MCF 10A (cell line): Measurements from ENCODE around the gene SH3GL1. TPM values are rescaled to one million over a fixed set of nuclear protein-coding genes. Genes with fewer than 3 reads are reported as not detected.

Source experiments
- BruUV-seq: library from RNA; stranded (reverse); fragments of 400-500 nt; replicated peaks from 2 replicates; lab custom pipeline; 2021; lab: Mats Ljungman, UMichigan
- CTCF ChIA-PET: fragments of 300-600 bp; sonication (Branson Sonifier 250); formaldehyde crosslinking; extraction: SDS; loops from one replicate; lab custom pipeline; 2021; ENCODE audit warnings: antibody characterized with exemption, inconsistent platforms; lab: Yijun Ruan, JAX
- POLR2A ChIA-PET: fragments of 300-600, 350-650 bp; sonication (Branson Sonifier 250); formaldehyde crosslinking; extraction: SDS; loops from one replicate; lab custom pipeline; 2020; ENCODE audit warnings: antibody characterized with exemption, inconsistent platforms; lab: Yijun Ruan, JAX
- DNase-seq: peaks from one replicate; pipeline ENCODE4 v3.0.0-alpha.2; 2018; ENCODE audit not compliant: unreplicated experiment
- H3K27ac Mint-ChIP-seq: one replicate; pipeline ENCODE4 v1.8.0; 2022; ENCODE audit warnings: mild to moderate bottlenecking, low read depth, mixed read lengths; ENCODE audit not compliant: unreplicated experiment
- H3K27me3 Mint-ChIP-seq: one replicate; pipeline ENCODE4 v1.8.0; 2022; ENCODE audit warnings: mixed read lengths; ENCODE audit not compliant: insufficient read depth, unreplicated experiment
- H3K36me3 Mint-ChIP-seq: one replicate; pipeline ENCODE4 v1.8.0; 2022; ENCODE audit warnings: mild to moderate bottlenecking, moderate library complexity, mixed read lengths; ENCODE audit not compliant: insufficient read depth, unreplicated experiment
- H3K4me1 Mint-ChIP-seq: one replicate; pipeline ENCODE4 v1.8.0; 2022; ENCODE audit warnings: mixed read lengths; ENCODE audit not compliant: insufficient read depth, unreplicated experiment
- H3K4me3 Mint-ChIP-seq: one replicate; pipeline ENCODE4 v1.8.0; 2022; ENCODE audit warnings: mild to moderate bottlenecking, moderate library complexity, mixed read lengths; ENCODE audit not compliant: unreplicated experiment
- H3K9me3 Mint-ChIP-seq: one replicate; pipeline ENCODE4 v1.8.0; 2022; ENCODE audit warnings: mixed read lengths; ENCODE audit not compliant: unreplicated experiment
- intact Hi-C: fragments of 100-400 bp; cut with micrococcal nuclease; formaldehyde crosslinking; loops from 2 replicates; pipeline ENCODE4 v1.14.1; 2022
- total RNA-seq: library from RNA; stranded (reverse); gene quantifications from 2 replicates; pipeline ENCODE4 v1.2.3, GENCODE V29; 2022
- TF ChIP-seq, protein P1 (sequence below): fragments of 200-600 bp; IDR thresholded peaks from one replicate; pipeline ENCODE4 v1.8.0; 2022; ENCODE audit warnings: antibody characterized with exemption, mild to moderate bottlenecking; ENCODE audit not compliant: unreplicated experiment

SH3GL1 gene
- total RNA-seq, 1 experiment from 2014 or later = 106 TPM

DNA sequence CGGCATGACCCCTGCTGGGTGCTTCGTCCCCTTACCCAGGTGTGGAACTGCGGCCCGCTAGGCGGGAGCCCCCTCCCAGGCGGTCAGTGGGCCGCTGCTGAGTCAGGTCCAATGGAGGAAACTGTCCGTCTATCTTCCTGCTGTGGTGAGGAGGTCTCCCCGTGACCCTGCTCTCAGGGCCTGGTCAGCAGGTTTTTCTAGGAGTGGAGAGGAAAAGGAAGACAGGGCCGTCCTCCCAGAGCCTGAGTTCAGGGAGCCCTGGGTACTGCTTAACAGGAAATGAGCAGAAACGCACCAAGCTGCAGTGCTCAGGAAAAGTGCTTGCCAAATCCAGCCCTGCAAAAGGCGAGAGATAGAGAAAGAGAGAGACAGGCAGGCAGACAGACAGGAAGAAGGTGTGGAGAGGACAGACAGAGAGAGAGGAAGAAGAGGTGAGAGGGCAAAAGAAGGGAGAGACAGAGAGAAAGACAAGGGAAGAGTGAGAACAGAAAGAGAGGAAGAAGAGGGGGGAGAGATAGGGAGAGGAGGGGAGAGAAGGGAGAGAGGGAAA, 10.3 kb downstream of the SH3GL1 start:
- Mint-ChIP-seq H3K27me3 (no peaks in the 10 kb centered on the region), H3K9me3 (no peaks in the 10 kb centered on the region), H3K4me1 (peaks cover 49% of the 10 kb centered on the region), H3K4me3 (peak overlapping the region; percentile 28), H3K27ac (peak overlapping the region; percentile 93), H3K36me3 (peaks cover 41% of the 10 kb centered on the region)
- no peak for DNase-seq
- CTCF ChIA-PET = interaction anchor here (2.2 kb wide), 2 partner anchors 10 to 12 kb away, joined by 5 to 10 read pairs; partner anchors contain the start of genes CHAF1A and SH3GL1
- POLR2A ChIA-PET = no interaction called here
- TF ChIP-seq, protein P1, sequence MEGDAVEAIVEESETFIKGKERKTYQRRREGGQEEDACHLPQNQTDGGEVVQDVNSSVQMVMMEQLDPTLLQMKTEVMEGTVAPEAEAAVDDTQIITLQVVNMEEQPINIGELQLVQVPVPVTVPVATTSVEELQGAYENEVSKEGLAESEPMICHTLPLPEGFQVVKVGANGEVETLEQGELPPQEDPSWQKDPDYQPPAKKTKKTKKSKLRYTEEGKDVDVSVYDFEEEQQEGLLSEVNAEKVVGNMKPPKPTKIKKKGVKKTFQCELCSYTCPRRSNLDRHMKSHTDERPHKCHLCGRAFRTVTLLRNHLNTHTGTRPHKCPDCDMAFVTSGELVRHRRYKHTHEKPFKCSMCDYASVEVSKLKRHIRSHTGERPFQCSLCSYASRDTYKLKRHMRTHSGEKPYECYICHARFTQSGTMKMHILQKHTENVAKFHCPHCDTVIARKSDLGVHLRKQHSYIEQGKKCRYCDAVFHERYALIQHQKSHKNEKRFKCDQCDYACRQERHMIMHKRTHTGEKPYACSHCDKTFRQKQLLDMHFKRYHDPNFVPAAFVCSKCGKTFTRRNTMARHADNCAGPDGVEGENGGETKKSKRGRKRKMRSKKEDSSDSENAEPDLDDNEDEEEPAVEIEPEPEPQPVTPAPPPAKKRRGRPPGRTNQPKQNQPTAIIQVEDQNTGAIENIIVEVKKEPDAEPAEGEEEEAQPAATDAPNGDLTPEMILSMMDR = no peak
- BruUV-seq = no TSS peak
- intact Hi-C loops = no loop called here

DNA sequence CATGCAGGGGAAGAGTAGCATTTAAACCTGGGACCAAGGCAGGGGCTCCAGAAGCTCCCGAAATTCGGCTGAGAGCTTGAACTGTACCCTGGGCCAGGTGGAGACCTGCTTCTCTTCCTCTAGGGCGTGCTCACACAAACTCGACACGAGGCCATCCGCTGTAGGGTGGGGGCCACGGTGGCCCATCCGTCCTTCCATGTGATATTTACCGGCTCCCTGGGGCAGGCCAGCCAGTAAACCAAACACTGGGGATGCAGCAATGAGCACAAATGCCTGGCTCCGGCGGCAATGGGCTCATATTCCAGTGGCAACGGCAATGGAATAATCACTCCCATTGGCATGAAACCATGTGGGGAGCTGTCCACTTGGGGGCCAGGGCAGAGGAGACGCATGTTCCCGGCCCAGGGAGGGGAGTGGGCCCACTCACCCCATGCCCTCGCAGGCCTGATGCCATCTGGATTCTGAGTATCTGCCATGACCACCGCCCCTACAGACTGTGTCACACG, 10.8 kb downstream of the SH3GL1 start:
- CTCF ChIA-PET = no interaction called here
- BruUV-seq = no TSS peak
- Mint-ChIP-seq H3K4me3 (no peak overlapping the region), H3K4me1 (peaks cover 44% of the 10 kb centered on the region), H3K27me3 (no peaks in the 10 kb centered on the region), H3K9me3 (no peaks in the 10 kb centered on the region), H3K36me3 (peaks cover 41% of the 10 kb centered on the region), H3K27ac (peak overlapping the region; percentile 93)
- DNase-seq = no peak
- TF ChIP-seq, protein P1 = no peak
- POLR2A ChIA-PET = interaction anchor here (2.7 kb wide), 1 partner anchor 13 kb away, joined by 9 read pairs; the partner anchor contains the start of gene CHAF1A
- intact Hi-C loops = no loop called here

DNA sequence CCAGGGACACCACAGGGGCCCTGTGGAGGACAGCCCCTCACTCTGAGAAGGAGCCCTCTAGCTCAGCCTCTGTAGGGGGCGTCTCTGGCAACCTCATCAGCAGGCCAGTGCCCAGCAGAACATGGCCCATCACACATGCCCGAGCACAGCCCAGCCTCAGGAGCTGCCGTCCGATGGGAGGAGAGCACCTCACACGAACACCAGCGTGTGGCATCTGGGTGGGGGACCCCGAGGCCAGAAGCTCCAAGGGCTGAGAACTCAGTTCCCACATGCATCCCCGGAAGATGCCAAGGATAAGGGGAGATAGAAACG, 11.3 kb downstream of the SH3GL1 start:
- intact Hi-C loops = no loop called here
- CTCF ChIA-PET = interaction anchor here (0.5 to 0.6 kb wide), 2 partner anchors 10 to 184 kb away, joined by 3 to 4 read pairs; no protein-coding TSS in a partner anchor
- H3K4me3 Mint-ChIP-seq = no peak overlapping the region

More for the DNA sequence above, 11.3 kb downstream of the SH3GL1 start:
- H3K27ac Mint-ChIP-seq = peak overlapping the region; percentile 93
- H3K27me3 Mint-ChIP-seq = no peaks in the 10 kb centered on the region
- no peak for DNase-seq
- peaks cover 38% of the 10 kb centered on the region for H3K4me1 Mint-ChIP-seq
- no peaks in the 10 kb centered on the region for H3K9me3 Mint-ChIP-seq
- no TSS peak for BruUV-seq
- H3K36me3 Mint-ChIP-seq = peaks cover 41% of the 10 kb centered on the region
- POLR2A ChIA-PET = interaction anchor here (2.7 kb wide), 1 partner anchor 13 kb away, joined by 9 read pairs; the partner anchor contains the start of gene CHAF1A
- TF ChIP-seq, protein P1 = no peak
